DMS 273 treated with DMSO at 0.1 percent for 48 hours (cell line): ENCODE measurements around the gene POLR1D.

ENCODE experiments used
- DNase-seq: peaks from one replicate; lab custom pipeline; 2025; lab: John Stamatoyannopoulos, UW

POLR1D gene

GRCh38 chr13:27638521-27638920, 16.8 kb downstream of the POLR1D start:
- DNase-seq: no peak

GRCh38 chr13:27639186-27639585, 17.5 kb downstream of the POLR1D start:
- DNase-seq: no peak

GRCh38 chr13:27641711-27642502, 20.2 kb downstream of the POLR1D start:
- DNase-seq: no peak

- no peak for DNase-seq
Measured at GRCh38 chr13:27643334-27644132, 21.8 kb downstream of the POLR1D start.

- no peak for DNase-seq
Measured at GRCh38 chr13:27644302-27644701, 22.6 kb downstream of the POLR1D start.

- no peak for DNase-seq
Measured at GRCh38 chr13:27650312-27650711, 28.6 kb downstream of the POLR1D start.

GRCh38 chr13:27654059-27654458, 32.4 kb downstream of the POLR1D start:
- DNase-seq: no peak

GRCh38 chr13:27654816-27655215, 33.1 kb downstream of the POLR1D start:
- DNase-seq: no peak

GRCh38 chr13:27657724-27658123, 36.0 kb downstream of the POLR1D start:
- DNase-seq: no peak

GRCh38 chr13:27658546-27658945, 36.9 kb downstream of the POLR1D start:
- no peak for DNase-seq

- DNase-seq: no peak
Measured at GRCh38 chr13:27659145-27659865, 37.6 kb downstream of the POLR1D start.

GRCh38 chr13:27660511-27660910, 38.8 kb downstream of the POLR1D start:
- no peak for DNase-seq

GRCh38 chr13:27661017-27661416, 39.3 kb downstream of the POLR1D start:
- DNase-seq: no peak

GRCh38 chr13:27662738-27663470, 41.2 kb downstream of the POLR1D start:
- DNase-seq: no peak

GRCh38 chr13:27663947-27664346, 42.3 kb downstream of the POLR1D start:
- DNase-seq: no peak

GRCh38 chr13:27665333-27665732, 43.6 kb downstream of the POLR1D start:
- no peak for DNase-seq

GRCh38 chr13:27665761-27666160, 44.1 kb downstream of the POLR1D start:
- no peak for DNase-seq

GRCh38 chr13:27666951-27667350, 45.3 kb downstream of the POLR1D start:
- no peak for DNase-seq

- no peak for DNase-seq
Measured at GRCh38 chr13:27667946-27668345, 46.3 kb downstream of the POLR1D start.

- no peak for DNase-seq
Measured at GRCh38 chr13:27670861-27671260, 49.2 kb downstream of the POLR1D start.

GRCh38 chr13:27672025-27672424, 50.3 kb downstream of the POLR1D start:
- DNase-seq: no peak
